OCI-LY7 (cell line): Measurements from ENCODE around the gene COL8A1.

Experiments
- CTCF ChIP-seq: fragments of 200-600 bp; sonication (generic); conservative IDR thresholded peaks from 2 replicates; pipeline ENCODE4 v1.5.1; 2014; ENCODE audit warnings: mild to moderate bottlenecking, antibody characterized with exemption, low read length, moderate library complexity, mixed read lengths
- EZH2phosphoT487 ChIP-seq: fragments of 200-600 bp; sonication (generic); IDR thresholded peaks from 2 replicates; pipeline ENCODE4 v1.6.1; 2018; ENCODE audit warnings: low read depth, borderline replicate concordance, mild to moderate bottlenecking, mixed run types, antibody characterized with exemption, low read length, moderate library complexity, mixed read lengths

GRCh38 chr3:99656624-99657023 lies 18.2 kb downstream of the COL8A1 start:
- TF ChIP-seq CTCF (no peak), EZH2phosphoT487 (no peak)
